Uterus (tissue), 4 donors: ENCODE data around the gene PUM2. TPM values are rescaled to one million over a fixed set of nuclear protein-coding genes. Genes with fewer than 3 reads are reported as not detected.
"Not testable (repeated sequence)": the region's sequence is repeated elsewhere in the genome, so short reads cannot be mapped to it uniquely, and the experiment has no call there.

Source experiments
- DNase-seq, 2 donors: peaks; one replicate each; pipeline ENCODE4 v3.0.0-alpha.2; 2019 to 2020
- H3K27ac ChIP-seq, 2 donors: fragments of 200-600 bp; sonication (generic); 1 replicate in 1 of 2; 2 replicates in 1 of 2; pipeline ENCODE4 v1.5.1; 2016 to 2018
- H3K27me3 ChIP-seq, 2 donors: fragments of 200-600 bp; sonication (generic); one replicate each; pipeline ENCODE4 v1.5.1; 2018 to 2019; ENCODE audit warnings: control low read depth in 1 of 2
- H3K36me3 ChIP-seq, 2 donors: fragments of 200-600 bp; sonication (generic); one replicate each; pipeline ENCODE4 v1.5.1; 2019; ENCODE audit warnings: control low read depth in 1 of 2
- H3K4me1 ChIP-seq, 2 donors: fragments of 200-600 bp; sonication (generic); one replicate each; pipeline ENCODE4 v1.5.1; 2018 to 2019; ENCODE audit warnings: control low read depth in 1 of 2
- H3K4me3 ChIP-seq, 2 donors: fragments of 200-600 bp; sonication (generic); 1 replicate in 1 of 2; 2 replicates in 1 of 2; pipeline ENCODE4 v1.5.1; 2018 to 2019; ENCODE audit warnings: mild to moderate bottlenecking in 1 of 2
- H3K9me3 ChIP-seq, 2 donors: fragments of 200-600 bp; sonication (generic); one replicate each; pipeline ENCODE4 v1.5.1; 2019; ENCODE audit warnings: control low read depth in 1 of 2
- POLR2A ChIP-seq, 2 donors: fragments of 450-650 bp; IDR thresholded peaks; one replicate each; pipeline ENCODE4 v1.6.1; 2016; ENCODE audit warnings: antibody characterized with exemption in 2 of 2, mild to moderate bottlenecking in 1 of 2, moderate library complexity in 1 of 2
- intact Hi-C: fragments of 100-400 bp; cut with DNase I; formaldehyde crosslinking; loops from one replicate; pipeline ENCODE4 v1.15.1; 2023; ENCODE audit warnings: low total_unique reads
- total RNA-seq, 4 donors: library from RNA; depleted of rRNA in 3 of 4; stranded (reverse); fragments of >200 nt in 3 of 4; gene quantifications; one replicate each; pipeline versions ENCODE4 v1.1.0 to v1.2.4, GENCODE V29; 2014 to 2023
- TF ChIP-seq, protein P1 (sequence below), 4 experiments: fragments of 200-600 bp in 2 of 4; fragments of 450-650 bp in 2 of 4; sonication (generic) in 2 of 4; IDR thresholded peaks; one replicate each; pipeline ENCODE4 v1.5.1; 2016 to 2019; ENCODE audit warnings: antibody characterized with exemption in 4 of 4, mild to moderate bottlenecking in 2 of 4, moderate library complexity in 1 of 4
- donor health status: DM: yes; HTN: yes; CAD: no.

The PUM2 gene
- total RNA-seq, 4 donors from 2014 or later: 51.0 to 138 (median 103) TPM

DNA sequence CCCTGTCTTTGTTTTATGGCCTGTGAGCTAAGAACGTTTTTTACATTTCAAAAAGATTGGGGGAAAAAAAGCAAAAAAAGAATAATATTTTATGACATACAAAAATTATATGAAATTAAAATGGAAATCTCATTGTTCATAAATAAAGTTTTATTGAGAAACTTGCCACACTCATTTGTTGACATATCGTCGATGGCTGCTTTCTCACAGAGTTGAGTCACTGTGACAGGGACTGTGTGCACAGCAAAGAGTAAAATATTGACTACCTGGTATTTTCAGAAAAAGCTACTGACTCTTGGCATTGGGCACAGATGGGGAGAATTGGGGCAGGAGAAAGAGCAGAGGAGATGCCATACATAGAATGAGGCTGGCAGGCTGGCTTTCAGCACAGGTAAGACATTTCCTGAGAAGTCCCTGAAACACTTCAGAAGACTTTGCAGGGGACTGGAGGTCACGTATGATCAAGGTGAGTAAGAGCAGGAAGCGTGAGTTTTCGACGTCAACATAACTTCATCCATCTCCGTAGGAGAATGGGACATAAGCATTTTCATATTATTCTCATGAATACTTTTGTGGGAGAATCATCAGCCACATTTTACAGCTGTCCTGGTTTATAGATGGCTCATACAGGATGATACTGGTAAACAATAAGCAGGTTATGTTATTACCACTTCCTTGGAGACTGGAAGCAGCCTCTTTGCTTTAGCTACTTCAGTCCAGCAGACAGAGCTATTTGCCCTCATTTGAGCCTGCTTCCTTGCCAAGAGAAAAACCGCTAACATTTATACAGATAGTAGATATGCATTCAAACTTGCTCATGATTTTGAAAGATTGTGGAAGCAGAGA, 32.5 kb upstream of the PUM2 start:
- Histone ChIP-seq H3K27me3 (no peaks in the 10 kb centered on the region), H3K27ac (no peak overlapping the region), H3K36me3 (no peaks in the 10 kb centered on the region), H3K9me3 (no peaks in the 10 kb centered on the region), H3K4me1 (no peaks in the 10 kb centered on the region), H3K4me3 (no peak overlapping the region)
- intact Hi-C loops: no loop called here
- DNase-seq: no peak
- TF ChIP-seq POLR2A (IDR thresholded peaks at IDR 0.05): no peak
- TF ChIP-seq, protein P1, sequence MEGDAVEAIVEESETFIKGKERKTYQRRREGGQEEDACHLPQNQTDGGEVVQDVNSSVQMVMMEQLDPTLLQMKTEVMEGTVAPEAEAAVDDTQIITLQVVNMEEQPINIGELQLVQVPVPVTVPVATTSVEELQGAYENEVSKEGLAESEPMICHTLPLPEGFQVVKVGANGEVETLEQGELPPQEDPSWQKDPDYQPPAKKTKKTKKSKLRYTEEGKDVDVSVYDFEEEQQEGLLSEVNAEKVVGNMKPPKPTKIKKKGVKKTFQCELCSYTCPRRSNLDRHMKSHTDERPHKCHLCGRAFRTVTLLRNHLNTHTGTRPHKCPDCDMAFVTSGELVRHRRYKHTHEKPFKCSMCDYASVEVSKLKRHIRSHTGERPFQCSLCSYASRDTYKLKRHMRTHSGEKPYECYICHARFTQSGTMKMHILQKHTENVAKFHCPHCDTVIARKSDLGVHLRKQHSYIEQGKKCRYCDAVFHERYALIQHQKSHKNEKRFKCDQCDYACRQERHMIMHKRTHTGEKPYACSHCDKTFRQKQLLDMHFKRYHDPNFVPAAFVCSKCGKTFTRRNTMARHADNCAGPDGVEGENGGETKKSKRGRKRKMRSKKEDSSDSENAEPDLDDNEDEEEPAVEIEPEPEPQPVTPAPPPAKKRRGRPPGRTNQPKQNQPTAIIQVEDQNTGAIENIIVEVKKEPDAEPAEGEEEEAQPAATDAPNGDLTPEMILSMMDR (IDR thresholded peaks at IDR 0.05): no peak

DNA sequence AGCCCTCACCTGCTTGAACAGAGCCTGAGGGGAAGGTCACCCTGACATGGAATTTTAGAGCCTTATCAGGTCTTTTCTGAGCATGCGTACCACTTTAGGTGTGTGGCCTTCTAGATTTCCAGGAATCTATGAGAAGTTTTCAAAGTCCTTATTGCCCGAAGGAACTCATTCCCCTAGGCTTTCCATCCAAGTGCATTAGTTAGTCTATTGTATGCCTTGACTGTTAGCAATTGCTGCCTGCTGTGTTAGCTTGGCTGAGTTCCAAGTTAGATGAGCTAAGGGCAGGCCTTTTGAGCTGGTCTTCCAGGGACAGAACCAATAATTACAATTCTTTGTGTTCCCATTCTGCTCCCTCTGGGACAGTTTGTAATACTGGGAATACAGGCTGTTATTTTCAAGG, 30.8 kb upstream of the PUM2 start:
- Histone ChIP-seq H3K4me1 (no peaks in the 10 kb centered on the region), H3K27me3 (no peaks in the 10 kb centered on the region), H3K9me3 (no peaks in the 10 kb centered on the region), H3K27ac (no peak overlapping the region), H3K36me3 (no peaks in the 10 kb centered on the region), H3K4me3 (no peak overlapping the region)
- TF ChIP-seq, protein P1 (IDR thresholded peaks at IDR 0.05): no peak
- no peak for TF ChIP-seq POLR2A (IDR thresholded peaks at IDR 0.05)
- intact Hi-C loops: no loop called here
- no peak for DNase-seq

DNA sequence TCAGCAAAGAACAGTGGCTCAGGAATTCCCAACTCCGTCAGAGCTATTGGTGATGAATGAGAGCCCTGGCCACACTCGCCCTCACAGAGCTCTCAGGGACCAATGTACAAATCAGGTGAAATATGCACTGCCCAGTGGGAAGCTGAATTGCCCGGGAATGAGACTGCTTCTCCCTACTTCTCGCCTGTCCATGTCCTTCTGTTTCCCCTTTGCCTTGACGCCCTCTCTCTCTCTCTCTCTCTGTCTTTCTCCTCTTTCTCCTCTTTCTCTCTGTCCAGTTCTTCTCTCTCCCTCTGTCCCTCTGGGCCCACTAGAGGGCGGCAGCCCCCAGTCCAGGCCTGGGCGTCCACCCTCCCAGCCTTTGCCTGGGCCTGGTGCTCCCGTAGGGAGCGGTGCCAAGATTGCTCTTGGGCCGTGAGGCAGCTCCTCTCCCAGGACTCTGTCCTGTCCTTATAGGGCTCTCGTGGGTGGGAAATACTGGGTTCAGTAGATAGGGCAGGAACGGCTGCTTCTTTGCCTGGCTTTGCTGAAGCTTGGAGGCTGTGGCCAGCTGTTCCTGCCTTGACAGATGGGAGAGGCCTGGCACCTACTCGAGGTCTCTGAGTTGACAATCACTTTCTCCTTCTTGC, 28.4 kb upstream of the PUM2 start:
- Histone ChIP-seq H3K27ac (peak overlapping the region; percentile 57 to 64), H3K4me1 (no peaks in the 10 kb centered on the region), H3K36me3 (no peaks in the 10 kb centered on the region), H3K4me3 (no peak overlapping the region), H3K27me3 (no peaks in the 10 kb centered on the region), H3K9me3 (no peaks in the 10 kb centered on the region)
- intact Hi-C loops: no loop called here
- DNase-seq: peak; percentile 91 to 92
- TF ChIP-seq POLR2A (IDR thresholded peaks at IDR 0.05): no peak
- TF ChIP-seq, protein P1 (IDR thresholded peaks at IDR 0.05): peak; percentile 83 to 91 (median 89)

DNA sequence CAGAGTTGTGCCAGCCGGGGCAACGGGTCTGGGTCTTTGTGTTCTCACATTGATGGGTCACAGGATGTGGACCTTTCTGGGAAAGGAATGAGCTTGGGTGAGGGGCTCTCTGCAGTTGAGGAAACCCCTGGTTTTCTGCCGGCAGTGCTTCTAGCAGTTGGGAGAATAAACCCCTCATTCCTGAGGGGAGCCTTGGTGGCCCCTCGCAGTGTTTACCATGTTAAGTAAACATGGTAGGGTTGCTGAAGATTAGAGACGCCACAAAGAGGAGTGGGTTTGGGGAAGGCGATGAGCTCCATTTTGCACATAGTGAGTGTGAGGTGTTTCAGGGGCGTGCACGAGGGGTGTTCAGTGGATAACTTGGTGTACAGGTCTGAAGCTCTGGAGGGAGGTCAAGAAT, 27.7 kb upstream of the PUM2 start:
- Histone ChIP-seq H3K4me1 (no peaks in the 10 kb centered on the region), H3K4me3 (no peak overlapping the region), H3K36me3 (no peaks in the 10 kb centered on the region), H3K27me3 (no peaks in the 10 kb centered on the region), H3K27ac (no peak overlapping the region), H3K9me3 (no peaks in the 10 kb centered on the region)
- intact Hi-C loops: no loop called here
- TF ChIP-seq, protein P1 (IDR thresholded peaks at IDR 0.05): no peak
- TF ChIP-seq POLR2A (IDR thresholded peaks at IDR 0.05): no peak
- DNase-seq: no peak

DNA sequence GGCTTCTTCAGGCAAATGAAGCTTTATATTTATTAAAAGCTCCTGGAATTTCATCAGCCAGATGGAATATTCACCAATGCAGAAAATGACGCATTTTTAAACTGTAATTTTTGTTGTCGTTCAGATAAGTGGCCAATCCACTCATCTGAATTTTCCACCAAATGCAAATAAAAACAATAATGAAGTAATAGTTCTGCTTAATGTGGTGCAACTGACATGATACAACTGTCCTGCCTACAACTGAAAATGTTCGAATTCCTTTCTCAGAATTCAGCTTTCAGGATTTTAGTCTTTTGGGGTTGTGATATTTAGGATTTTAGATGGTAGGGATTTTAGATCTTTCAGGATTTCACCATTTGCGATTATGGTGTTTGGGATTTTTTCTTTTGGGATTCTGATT, 27.1 kb upstream of the PUM2 start:
- no peaks in the 10 kb centered on the region for H3K4me1 ChIP-seq
- no peaks in the 10 kb centered on the region for H3K36me3 ChIP-seq
- no peak for DNase-seq
- no peak overlapping the region for H3K4me3 ChIP-seq
- TF ChIP-seq, protein P1 (IDR thresholded peaks at IDR 0.05): no peak
- no peak for TF ChIP-seq POLR2A (IDR thresholded peaks at IDR 0.05)
- intact Hi-C loops: no loop called here
- no peaks in the 10 kb centered on the region for H3K27me3 ChIP-seq
- no peaks in the 10 kb centered on the region for H3K9me3 ChIP-seq
- H3K27ac ChIP-seq: no peak overlapping the region

DNA sequence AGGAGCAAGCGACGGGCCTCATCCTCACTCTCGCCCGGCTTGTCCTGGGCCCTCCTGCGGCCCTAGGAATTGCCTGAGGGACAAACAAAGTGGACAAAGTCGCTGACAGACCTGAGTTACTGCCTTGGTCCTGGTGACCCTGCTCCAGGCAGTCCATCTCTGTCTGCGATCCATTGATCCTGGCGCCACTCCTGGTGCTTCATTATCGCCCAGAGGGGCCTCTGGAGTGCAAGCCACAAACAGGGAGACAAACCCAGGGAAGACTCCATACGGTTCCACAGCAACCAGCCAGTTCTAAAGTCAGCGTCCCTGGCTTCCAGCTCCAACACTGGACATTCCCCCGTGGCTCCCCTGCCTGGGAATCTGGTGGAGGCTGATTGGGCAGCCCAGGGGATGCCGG, 24.3 kb upstream of the PUM2 start:
- H3K4me1 ChIP-seq, H3K4me3 ChIP-seq, H3K27me3 ChIP-seq, DNase-seq, intact Hi-C loops, H3K27ac ChIP-seq, H3K36me3 ChIP-seq, H3K9me3 ChIP-seq: not testable (repeated sequence)
